A549 treated with AZD9567 at 1 μM for 4 hours (cell line): ENCODE results near the gene SYNGR2. TPM values are rescaled to one million over a fixed set of nuclear protein-coding genes. Genes with fewer than 3 reads are reported as not detected.

Experiments
- total RNA-seq: library from RNA; stranded (reverse); fragments of 200-300 nt; extraction: Qiagen RNA extraction; gene quantifications from 5 replicates; pipeline ENCODE4 v1.2.3, GENCODE V29; 2022; ENCODE audit not compliant: insufficient read depth

Gene SYNGR2, protein sequence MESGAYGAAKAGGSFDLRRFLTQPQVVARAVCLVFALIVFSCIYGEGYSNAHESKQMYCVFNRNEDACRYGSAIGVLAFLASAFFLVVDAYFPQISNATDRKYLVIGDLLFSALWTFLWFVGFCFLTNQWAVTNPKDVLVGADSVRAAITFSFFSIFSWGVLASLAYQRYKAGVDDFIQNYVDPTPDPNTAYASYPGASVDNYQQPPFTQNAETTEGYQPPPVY
- 144 to 216 TPM (median 195 TPM) in 5 replicates for total RNA-seq

DNA sequence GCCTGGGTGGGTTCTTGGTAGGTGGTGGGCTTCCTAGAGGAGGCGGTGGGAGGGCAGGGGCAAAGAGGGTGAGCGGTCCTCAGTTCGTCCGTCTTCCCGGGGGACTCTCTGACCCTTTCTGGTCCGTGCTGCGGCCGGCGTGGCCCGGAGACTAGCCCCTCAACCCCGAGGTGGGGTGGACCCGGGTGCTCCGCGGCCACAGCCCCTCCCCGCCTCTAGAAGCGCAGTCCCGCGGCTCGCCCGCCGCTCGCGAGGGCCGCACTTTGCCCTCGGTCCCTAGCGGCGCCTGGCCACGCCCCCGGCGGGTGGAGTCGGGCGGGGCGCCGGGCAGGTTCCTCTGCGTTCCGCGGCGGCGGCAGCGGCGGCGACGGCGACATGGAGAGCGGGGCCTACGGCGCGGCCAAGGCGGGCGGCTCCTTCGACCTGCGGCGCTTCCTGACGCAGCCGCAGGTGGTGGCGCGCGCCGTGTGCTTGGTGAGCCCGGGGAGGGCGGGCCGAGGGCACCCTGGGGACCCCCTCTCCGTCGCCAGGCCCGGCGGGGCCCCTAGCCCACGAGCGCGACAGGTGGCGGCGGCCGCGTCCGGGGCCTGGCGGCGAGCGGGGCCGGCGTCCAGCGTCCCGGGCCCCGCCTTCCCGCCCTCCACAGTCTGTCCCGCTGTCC, at the start of gene SYNGR2:
Gene SYNGR2, plus strand, starts transcription at position 340 of the 661 bp plus-strand sequence. Its CDS starts 36 bp downstream, at position 376.

DNA sequence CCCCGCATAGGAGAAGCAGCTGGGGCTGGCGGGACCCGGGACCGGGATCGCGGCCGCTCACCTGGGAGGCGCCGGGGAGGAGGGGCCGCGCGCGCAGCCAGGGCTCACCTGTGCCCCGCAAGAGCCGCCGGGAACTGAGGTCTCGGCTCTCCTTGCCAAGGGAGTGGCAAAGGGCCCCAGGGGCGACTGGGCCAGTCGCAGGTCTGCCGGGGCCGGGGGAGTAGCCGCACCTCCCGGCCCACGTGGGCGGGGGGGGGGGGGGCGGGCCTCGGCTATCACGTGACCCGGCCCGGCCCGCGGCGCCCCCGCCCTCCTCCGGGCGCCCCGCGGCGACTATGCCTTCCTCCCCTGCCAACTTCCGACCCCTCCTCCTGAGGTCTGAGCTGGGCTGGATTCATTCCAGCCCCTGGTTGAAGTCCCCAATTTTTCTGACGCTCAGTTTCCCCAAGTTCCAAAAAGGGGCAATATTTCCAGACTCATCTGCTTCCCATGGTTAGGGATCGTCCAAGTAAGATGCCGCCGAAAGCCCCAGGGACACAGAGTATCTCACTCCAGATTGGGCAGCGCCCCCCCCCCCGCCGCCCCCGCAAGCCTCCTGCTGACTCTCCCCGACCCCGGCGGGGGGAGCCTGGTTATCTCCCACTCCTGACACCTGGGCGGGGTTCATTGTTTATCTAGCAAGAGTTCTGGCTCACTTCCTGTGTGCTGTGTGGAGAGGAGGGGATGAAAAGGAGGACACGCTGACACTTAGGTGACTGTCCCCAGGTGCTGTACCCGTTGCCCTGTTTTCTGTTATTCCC, 39.6 kb upstream of the SYNGR2 start, which contains the start of gene TMC6:
Gene TMC6, minus strand, starts transcription at position 205 of the 800 bp plus-strand sequence. CDS start 1,923 bp downstream, outside the sequence.

DNA sequence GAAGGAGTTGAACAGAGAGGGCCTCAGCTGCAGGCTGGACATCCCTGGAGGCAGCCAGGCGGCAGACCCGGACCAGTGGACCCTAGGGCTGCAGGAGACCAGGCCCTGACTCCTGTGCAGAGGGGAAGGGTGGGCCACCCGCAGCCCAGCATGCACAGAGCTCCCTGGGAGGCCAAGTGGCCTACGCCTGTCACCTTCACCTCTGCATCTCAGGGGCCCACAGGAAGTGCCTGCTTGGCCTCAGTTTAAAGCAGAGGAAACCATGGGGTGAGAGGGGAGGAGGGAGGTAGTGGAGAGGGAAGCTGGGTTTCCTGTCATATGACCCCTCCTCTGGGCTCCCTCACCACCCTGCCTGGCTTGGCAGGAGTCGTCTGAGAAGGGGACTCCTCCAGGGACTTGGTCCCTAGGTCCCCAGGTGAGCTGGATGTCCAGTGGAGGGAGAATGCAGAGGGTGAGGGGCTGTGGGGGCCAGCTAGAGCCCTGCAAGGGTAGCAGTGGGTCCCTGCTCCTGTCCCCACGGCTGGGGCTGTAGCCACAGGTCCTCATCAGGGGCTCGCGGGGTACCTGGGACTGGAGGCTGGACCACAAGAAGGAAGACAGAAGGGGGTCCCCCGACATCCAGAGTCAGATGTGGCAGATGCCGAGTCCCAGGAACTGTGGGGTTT, 37.8 kb upstream of the SYNGR2 start, which contains the start of gene TMC8:
Gene TMC8, plus strand, starts transcription at position 335 of the 665 bp plus-strand sequence. CDS start 818 bp downstream, outside the sequence.

DNA sequence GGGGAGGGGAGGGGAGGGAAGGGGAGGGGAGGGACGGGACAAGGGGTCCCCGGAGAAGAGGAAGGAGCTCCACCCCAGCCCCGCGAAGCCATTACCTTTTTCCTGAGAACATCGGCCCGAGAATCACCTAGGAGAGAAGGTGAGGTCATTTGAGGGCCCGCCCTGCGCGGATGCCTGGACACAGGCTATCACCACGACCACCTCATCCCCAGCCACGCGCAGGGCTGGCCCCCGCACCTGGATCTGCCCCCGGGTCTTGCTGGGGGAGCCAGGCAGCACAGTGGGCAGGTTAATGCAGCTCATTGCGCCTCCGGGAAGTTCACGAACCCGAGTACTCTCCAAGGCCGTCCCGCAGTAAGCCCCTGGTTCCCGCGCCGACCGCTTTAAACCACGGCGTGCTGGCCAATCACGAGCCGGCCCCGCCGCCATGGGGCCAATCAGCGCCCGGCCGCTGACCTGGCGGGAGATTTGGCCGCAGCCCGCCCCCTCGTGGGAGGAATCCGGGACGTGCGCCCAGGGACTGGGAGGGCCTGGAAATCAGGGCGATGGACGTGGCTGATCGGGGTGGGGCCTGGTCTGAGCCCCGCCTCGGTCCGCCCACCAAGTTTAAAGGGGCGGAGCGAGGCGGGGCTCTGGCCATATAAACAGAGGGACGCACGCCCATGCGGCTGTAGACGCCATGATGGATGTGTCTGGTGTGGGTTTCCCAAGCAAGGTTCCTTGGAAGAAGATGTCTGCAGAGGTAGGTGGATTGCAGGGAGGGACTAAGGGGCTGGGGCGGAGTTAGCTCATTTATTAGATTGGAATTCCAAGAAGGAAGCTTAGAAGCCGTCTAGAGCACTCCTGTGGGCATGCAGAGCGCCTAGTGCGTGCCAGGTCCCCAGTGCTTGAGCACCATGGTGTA, 18.6 kb downstream of the SYNGR2 start, which contains the start of the genes AFMID and TK1:
Gene AFMID, plus strand, starts transcription at position 671 of the 904 bp plus-strand sequence. Its CDS starts 9 bp downstream, at position 680.
Gene TK1, minus strand, starts transcription at position 361 of the 904 bp plus-strand sequence. Its CDS starts 58 bp downstream, at position 303.

DNA sequence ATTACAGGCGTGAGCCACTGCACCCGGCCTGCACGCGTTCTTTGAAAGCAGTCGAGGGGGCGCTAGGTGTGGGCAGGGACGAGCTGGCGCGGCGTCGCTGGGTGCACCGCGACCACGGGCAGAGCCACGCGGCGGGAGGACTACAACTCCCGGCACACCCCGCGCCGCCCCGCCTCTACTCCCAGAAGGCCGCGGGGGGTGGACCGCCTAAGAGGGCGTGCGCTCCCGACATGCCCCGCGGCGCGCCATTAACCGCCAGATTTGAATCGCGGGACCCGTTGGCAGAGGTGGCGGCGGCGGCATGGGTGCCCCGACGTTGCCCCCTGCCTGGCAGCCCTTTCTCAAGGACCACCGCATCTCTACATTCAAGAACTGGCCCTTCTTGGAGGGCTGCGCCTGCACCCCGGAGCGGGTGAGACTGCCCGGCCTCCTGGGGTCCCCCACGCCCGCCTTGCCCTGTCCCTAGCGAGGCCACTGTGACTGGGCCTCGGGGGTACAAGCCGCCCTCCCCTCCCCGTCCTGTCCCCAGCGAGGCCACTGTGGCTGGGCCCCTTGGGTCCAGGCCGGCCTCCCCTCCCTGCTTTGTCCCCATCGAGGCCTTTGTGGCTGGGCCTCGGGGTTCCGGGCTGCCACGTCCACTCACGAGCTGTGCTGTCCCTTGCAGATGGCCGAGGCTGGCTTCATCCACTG, 45.8 kb downstream of the SYNGR2 start, which contains the start of gene BIRC5:
Gene BIRC5, plus strand, starts transcription at position 238 of the 690 bp plus-strand sequence. Its CDS starts 64 bp downstream, at position 302.

Other genes starting within 250 kb of the SYNGR2 start
- gene TNRC6C, start 209.9 kb upstream of the SYNGR2 start, total RNA-seq, result 1.8 to 4.9 TPM (median 2.4 TPM) in 5 replicates
- gene TMC6, start 39.8 kb upstream of the SYNGR2 start, total RNA-seq, result 7.9 to 15.2 TPM (median 13.4 TPM) in 5 replicates
- 0.17 to 0.29 TPM (median 0.26 TPM) in 4 of 5 replicates, not detected in the other for gene TMC8, start 37.8 kb upstream of the SYNGR2 start, total RNA-seq
- not detected in 5 replicates for gene C17orf99, start 22.2 kb upstream of the SYNGR2 start, total RNA-seq
- gene TK1, start 18.5 kb downstream of the SYNGR2 start, total RNA-seq, result 226 to 260 TPM (median 247 TPM) in 5 replicates
- gene AFMID, start 18.8 kb downstream of the SYNGR2 start, total RNA-seq, result 36.7 to 69.3 TPM (median 40.6 TPM) in 5 replicates
- 93.9 to 145 TPM (median 99.0 TPM) in 5 replicates for gene BIRC5, start 45.7 kb downstream of the SYNGR2 start, total RNA-seq
- not detected in 5 replicates for gene TMEM235, start 63.0 kb downstream of the SYNGR2 start, total RNA-seq
- 19.8 to 42.2 TPM (median 35.0 TPM) in 5 replicates for gene SOCS3, start 191.5 kb downstream of the SYNGR2 start, total RNA-seq
- 19.5 to 27.8 TPM (median 24.5 TPM) in 5 replicates for gene PGS1, start 210.1 kb downstream of the SYNGR2 start, total RNA-seq